Fibroblast of lung (primary cell): ENCODE measurements around the gene CD59. TPM values are rescaled to one million over a fixed set of nuclear protein-coding genes. Genes with fewer than 3 reads are reported as not detected.

Source experiments
- DNase-seq, 2 donors: peaks; one replicate each; pipeline versions ENCODE4 v3.0.0 to v3.0.0-alpha.2; 2010; ENCODE audit warnings: low read depth in 2 of 2
- H2AFZ ChIP-seq: 2 replicates; pipeline ENCODE4 v1.5.1; 2012; ENCODE audit warnings: low read length, control low read depth, inconsistent platforms
- H3K27ac ChIP-seq: 2 replicates; pipeline ENCODE4 v1.5.1; 2011; ENCODE audit warnings: low read length, control low read depth; ENCODE audit not compliant: insufficient read depth
- H3K27me3 ChIP-seq: 2 replicates; pipeline ENCODE4 v1.5.1; 2011; ENCODE audit warnings: mild to moderate bottlenecking, low read length; ENCODE audit not compliant: control insufficient read depth, insufficient read depth
- H3K36me3 ChIP-seq: 2 replicates; pipeline ENCODE4 v1.5.1; 2011; ENCODE audit warnings: low read length; ENCODE audit not compliant: control insufficient read depth, insufficient read depth
- H3K4me1 ChIP-seq: 2 replicates; pipeline ENCODE4 v1.5.1; 2011; ENCODE audit warnings: low read length; ENCODE audit not compliant: control insufficient read depth, insufficient read depth; ENCODE audit errors: extremely low read depth
- H3K4me2 ChIP-seq: 2 replicates; pipeline ENCODE4 v1.5.1; 2011; ENCODE audit warnings: low read length, control low read depth; ENCODE audit not compliant: insufficient read depth; ENCODE audit errors: extremely low read depth
- H3K4me3 ChIP-seq, 4 experiments: fragments of 200-600 bp in 1 of 4; sonication (generic) in 1 of 4; replicated peaks in 1 of 4; 2 replicates each; pipeline ENCODE4 v1.5.1; 2011 to 2016; ENCODE audit warnings: low read length in 4 of 4, low read depth in 3 of 4, mild to moderate bottlenecking in 3 of 4, control low read depth in 2 of 4, inconsistent platforms in 1 of 4, mixed read lengths in 1 of 4; ENCODE audit not compliant: insufficient read depth in 1 of 4; ENCODE audit errors: control extremely low read depth in 1 of 4
- H3K79me2 ChIP-seq: 2 replicates; pipeline ENCODE4 v1.5.1; 2012; ENCODE audit warnings: mild to moderate bottlenecking, low read length, inconsistent platforms; ENCODE audit not compliant: control insufficient read depth, insufficient read depth
- H3K9ac ChIP-seq: 2 replicates; pipeline ENCODE4 v1.5.1; 2011; ENCODE audit warnings: mild to moderate bottlenecking, low read length, control low read depth; ENCODE audit not compliant: insufficient read depth
- H3K9me3 ChIP-seq: 2 replicates; pipeline ENCODE4 v1.5.1; 2012; ENCODE audit warnings: low read depth, low read length; ENCODE audit not compliant: control insufficient read depth, insufficient read depth
- H4K20me1 ChIP-seq: 2 replicates; pipeline ENCODE4 v1.5.1; 2011; ENCODE audit warnings: low read length; ENCODE audit not compliant: control insufficient read depth, insufficient read depth; ENCODE audit errors: extremely low read depth
- CTCF ChIP-seq, 2 donors: IDR thresholded peaks in 1 of 2; conservative IDR thresholded peaks in 1 of 2; 1 replicate in 1 of 2; 2 replicates in 1 of 2; pipeline ENCODE4 v1.5.1; 2011 to 2012; ENCODE audit warnings: low read length in 2 of 2, control low read depth in 1 of 2, inconsistent platforms in 1 of 2, low read depth in 1 of 2, mild to moderate bottlenecking in 1 of 2
- EZH2 ChIP-seq: IDR thresholded peaks from 2 replicates; pipeline ENCODE4 v1.5.1; 2012; ENCODE audit warnings: low read length, control low read depth, mild to moderate bottlenecking; ENCODE audit errors: missing control alignments
- polyA plus RNA-seq, 2 donors: library from polyadenylated mRNA; depleted of rRNA in 1 of 2; stranded (reverse) in 1 of 2; unstranded in 1 of 2; fragments of >200 nt; gene quantifications; 2 replicates each; pipeline ENCODE4 v1.2.1, GENCODE V29; 2011 to 2012; ENCODE audit warnings: missing spikeins in 1 of 2
- total RNA-seq: library from RNA; depleted of rRNA; stranded (reverse); fragments of >200 nt; gene quantifications from 2 replicates; pipeline ENCODE4 v1.2.1, GENCODE V29; 2014

Gene CD59
- total and polyA plus RNA-seq, 2 donors (not counting 1 experiment from before 2014, with no cell fraction given): 380 to 1,165 TPM

- Histone ChIP-seq H3K4me2 (no peak overlapping the region), H2AFZ (no peak overlapping the region), H3K9ac (no peak overlapping the region), H3K9me3 (no peaks in the 10 kb centered on the region), H3K4me1 (peaks cover 37% of the 10 kb centered on the region), H3K27ac (no peak overlapping the region), H3K36me3 (peaks cover 11% of the 10 kb centered on the region), H3K4me3 (no peak overlapping the region), H4K20me1 (no peaks in the 10 kb centered on the region), H3K79me2 (peaks cover 83% of the 10 kb centered on the region), H3K27me3 (no peaks in the 10 kb centered on the region)
- TF ChIP-seq EZH2 (no peak), CTCF (conservative IDR thresholded peaks at IDR 0.05 in 1 of 2, IDR thresholded peaks at IDR 0.05 in 1 of 2; ENCODE audit: low read depth in 1 of 2, low read length in 2 of 2) (no peak)
- DNase-seq: no peak
Observed at GRCh38 chr11:33719587-33719986, 16.6 kb downstream of the CD59 start.

GRCh38 chr11:33718440-33718839, 17.8 kb downstream of the CD59 start:
- Histone ChIP-seq H3K4me3 (no peak overlapping the region), H4K20me1 (no peaks in the 10 kb centered on the region), H3K36me3 (peaks cover 13% of the 10 kb centered on the region), H3K27me3 (no peaks in the 10 kb centered on the region), H3K4me1 (peaks cover 29% of the 10 kb centered on the region), H3K9ac (no peak overlapping the region), H3K27ac (peak overlapping the region; percentile 30), H3K9me3 (no peaks in the 10 kb centered on the region), H3K4me2 (no peak overlapping the region), H2AFZ (no peak overlapping the region), H3K79me2 (peaks cover 79% of the 10 kb centered on the region)
- TF ChIP-seq EZH2 (no peak), CTCF (conservative IDR thresholded peaks at IDR 0.05 in 1 of 2, IDR thresholded peaks at IDR 0.05 in 1 of 2; ENCODE audit: low read depth in 1 of 2, low read length in 2 of 2) (no peak)
- DNase-seq: no peak

- Histone ChIP-seq H3K9me3 (no peaks in the 10 kb centered on the region), H2AFZ (no peak overlapping the region), H3K9ac (no peak overlapping the region), H3K4me2 (no peak overlapping the region), H3K36me3 (peaks cover 10% of the 10 kb centered on the region), H3K79me2 (peaks cover 69% of the 10 kb centered on the region), H3K27ac (peak overlapping the region; percentile 2), H4K20me1 (no peaks in the 10 kb centered on the region), H3K4me1 (peaks cover 10% of the 10 kb centered on the region), H3K27me3 (no peaks in the 10 kb centered on the region), H3K4me3 (no peak overlapping the region)
- peak; percentile 31 to 60 for DNase-seq
- TF ChIP-seq CTCF (conservative IDR thresholded peaks at IDR 0.05 in 1 of 2, IDR thresholded peaks at IDR 0.05 in 1 of 2; ENCODE audit: low read depth in 1 of 2, low read length in 2 of 2) (peak; percentile 34 to 48), EZH2 (no peak)
Observed at GRCh38 chr11:33716243-33716642, 20.0 kb downstream of the CD59 start.
